ENCODE data around the gene SMG7.

- TF ChIP-seq CTCF (IDR thresholded peaks at IDR 0.05) (no peak), POLR2A (IDR thresholded peaks at IDR 0.05) (no peak)
These were observed 24.9 kb downstream of the SMG7 start for GRCh38 chr1:183497218-183497617.
